Measurements from ENCODE around the gene MCOLN1.

The MCOLN1 gene

DNA sequence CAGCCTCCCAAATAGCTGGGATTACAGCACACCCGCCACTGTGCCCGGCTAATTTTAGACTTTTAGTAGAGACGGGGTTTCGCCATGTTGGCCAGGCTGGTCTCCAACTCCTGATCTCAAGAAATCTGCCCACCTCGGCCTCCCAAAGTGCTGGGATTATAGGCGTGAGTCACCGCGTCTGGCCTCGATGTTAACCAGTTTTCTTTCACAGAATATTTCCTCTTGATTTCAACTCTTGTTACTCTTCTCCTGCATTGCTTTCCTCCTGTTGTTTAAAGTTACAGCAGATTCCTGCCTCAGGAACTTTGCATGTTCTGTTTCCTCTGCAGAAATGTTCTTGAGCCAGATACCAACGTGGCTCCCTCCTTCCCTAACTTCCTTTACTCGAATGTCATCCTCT is 29.9 kb upstream of the MCOLN1 start:
- peak overlapping the region; percentile 23 for H3K4me3 ChIP-seq (ENCODE audit: low read depth, low read length)
- no peak for DNase-seq (ENCODE audit: low read depth)
- no peak for TF ChIP-seq POLR2A (IDR thresholded peaks at IDR 0.05; ENCODE audit: extremely low read depth, insufficient read length)
- TF ChIP-seq, protein P1, sequence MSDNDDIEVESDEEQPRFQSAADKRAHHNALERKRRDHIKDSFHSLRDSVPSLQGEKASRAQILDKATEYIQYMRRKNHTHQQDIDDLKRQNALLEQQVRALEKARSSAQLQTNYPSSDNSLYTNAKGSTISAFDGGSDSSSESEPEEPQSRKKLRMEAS (IDR thresholded peaks at IDR 0.05; ENCODE audit: low read depth, low read length): no peak
- TF ChIP-seq MYC (IDR thresholded peaks at IDR 0.05; ENCODE audit: low read depth, low read length): no peak
- TF ChIP-seq, protein P2, sequence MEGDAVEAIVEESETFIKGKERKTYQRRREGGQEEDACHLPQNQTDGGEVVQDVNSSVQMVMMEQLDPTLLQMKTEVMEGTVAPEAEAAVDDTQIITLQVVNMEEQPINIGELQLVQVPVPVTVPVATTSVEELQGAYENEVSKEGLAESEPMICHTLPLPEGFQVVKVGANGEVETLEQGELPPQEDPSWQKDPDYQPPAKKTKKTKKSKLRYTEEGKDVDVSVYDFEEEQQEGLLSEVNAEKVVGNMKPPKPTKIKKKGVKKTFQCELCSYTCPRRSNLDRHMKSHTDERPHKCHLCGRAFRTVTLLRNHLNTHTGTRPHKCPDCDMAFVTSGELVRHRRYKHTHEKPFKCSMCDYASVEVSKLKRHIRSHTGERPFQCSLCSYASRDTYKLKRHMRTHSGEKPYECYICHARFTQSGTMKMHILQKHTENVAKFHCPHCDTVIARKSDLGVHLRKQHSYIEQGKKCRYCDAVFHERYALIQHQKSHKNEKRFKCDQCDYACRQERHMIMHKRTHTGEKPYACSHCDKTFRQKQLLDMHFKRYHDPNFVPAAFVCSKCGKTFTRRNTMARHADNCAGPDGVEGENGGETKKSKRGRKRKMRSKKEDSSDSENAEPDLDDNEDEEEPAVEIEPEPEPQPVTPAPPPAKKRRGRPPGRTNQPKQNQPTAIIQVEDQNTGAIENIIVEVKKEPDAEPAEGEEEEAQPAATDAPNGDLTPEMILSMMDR (IDR thresholded peaks at IDR 0.05; ENCODE audit: low read depth, low read length): no peak

DNA sequence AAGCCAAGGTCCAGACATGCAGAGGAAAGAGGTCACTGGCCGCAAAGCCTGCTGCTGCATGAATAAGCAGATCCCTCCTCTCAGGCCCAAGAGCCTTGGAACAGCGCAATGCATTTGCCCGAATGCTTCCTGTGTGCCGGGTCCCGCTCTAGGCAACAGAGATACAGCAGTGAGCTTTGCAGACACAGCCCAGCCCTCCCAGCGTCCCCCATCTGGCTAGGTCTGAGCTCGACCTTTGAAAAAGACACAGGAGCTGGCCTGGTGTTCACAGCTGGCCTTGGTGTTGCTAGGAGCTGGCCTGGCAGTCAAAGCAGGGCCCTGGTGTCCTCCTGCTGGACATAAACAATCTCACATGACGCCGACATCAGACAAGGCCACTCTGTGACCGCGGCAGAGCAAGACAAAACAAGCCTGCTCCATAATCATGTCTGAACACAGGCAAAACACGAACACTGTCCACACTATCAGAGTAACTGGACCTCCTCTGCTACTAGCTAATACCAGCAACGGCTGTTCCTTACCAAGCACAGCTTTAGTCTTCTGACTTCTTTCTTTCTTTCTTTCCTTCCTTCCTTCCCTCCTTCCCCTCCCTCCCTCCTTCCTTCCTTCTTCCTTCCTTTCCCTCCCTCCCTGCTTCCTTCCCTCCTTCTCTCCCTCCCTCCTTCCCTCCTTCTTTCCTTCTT is 27.9 kb upstream of the MCOLN1 start:
- no peak for DNase-seq (ENCODE audit: low read depth)
- TF ChIP-seq, protein P1 (IDR thresholded peaks at IDR 0.05; ENCODE audit: low read depth, low read length): no peak
- TF ChIP-seq POLR2A (IDR thresholded peaks at IDR 0.05; ENCODE audit: extremely low read depth, insufficient read length) (no peak), MYC (IDR thresholded peaks at IDR 0.05; ENCODE audit: low read depth, low read length) (no peak)
- TF ChIP-seq, protein P2 (IDR thresholded peaks at IDR 0.05; ENCODE audit: low read depth, low read length): no peak

DNA sequence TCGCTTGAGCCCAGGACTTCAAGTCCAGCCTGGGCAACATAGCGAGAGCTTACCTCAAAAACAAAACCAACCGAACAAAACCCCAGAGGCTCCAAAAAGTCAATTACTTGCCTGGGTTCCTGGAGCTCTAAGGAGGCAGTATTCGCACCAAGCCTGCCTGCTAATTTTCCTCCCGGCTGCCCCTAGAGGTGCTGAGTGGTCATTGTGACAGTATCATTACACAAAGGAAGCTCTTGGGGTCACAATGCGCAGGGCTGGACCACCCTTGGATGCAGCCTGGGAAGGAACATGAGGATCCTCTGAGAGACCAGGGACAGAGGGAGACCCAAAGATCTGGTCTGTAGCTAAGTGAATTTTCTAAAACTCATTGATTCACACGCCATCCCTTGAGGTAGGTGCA is 25.1 kb upstream of the MCOLN1 start:
- no peak overlapping the region for H3K4me3 ChIP-seq (ENCODE audit: low read depth, low read length)
- DNase-seq (ENCODE audit: low read depth): peak; percentile 46
- TF ChIP-seq, protein P1 (IDR thresholded peaks at IDR 0.05; ENCODE audit: low read depth, low read length): no peak
- TF ChIP-seq, protein P2 (IDR thresholded peaks at IDR 0.05; ENCODE audit: low read depth, low read length): peak; percentile 66

More for the DNA sequence above, 27.9 kb upstream of the MCOLN1 start:
- no peak overlapping the region for H3K4me3 ChIP-seq (ENCODE audit: low read depth, low read length)

DNA sequence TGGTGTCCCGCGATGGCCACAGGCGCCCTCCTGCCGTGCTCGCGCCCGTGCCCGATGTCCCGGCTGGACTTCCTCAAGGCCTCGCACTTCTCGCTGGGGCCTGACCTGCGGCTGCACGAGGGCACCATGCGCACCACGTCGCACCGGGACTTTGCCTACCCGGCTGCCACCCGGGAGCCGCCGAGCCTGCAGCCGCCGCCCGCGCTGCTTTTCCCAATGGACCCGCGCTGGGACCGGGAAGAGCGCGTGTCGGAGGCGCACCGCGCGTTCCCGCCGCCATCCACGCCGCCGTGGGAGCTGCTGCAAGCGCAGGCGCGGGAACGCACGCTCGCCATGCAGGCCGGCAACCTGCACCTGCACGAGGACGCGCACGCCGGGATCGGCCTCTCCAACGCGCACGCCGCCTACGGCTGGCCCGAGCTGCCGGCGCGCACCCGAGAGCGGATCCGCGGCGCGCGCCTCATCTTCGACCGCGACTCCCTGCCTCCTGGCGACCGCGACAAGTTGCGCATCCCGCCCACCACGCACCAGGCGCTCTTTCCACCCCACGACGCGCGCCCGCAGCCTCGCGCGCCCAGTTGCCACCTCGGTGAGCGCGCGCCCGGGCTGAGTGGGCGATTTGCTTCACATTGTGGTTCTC is 21.5 kb upstream of the MCOLN1 start:
- TF ChIP-seq, protein P1 (IDR thresholded peaks at IDR 0.05; ENCODE audit: low read depth, low read length): no peak
- H3K4me3 ChIP-seq (ENCODE audit: low read depth, low read length): no peak overlapping the region
- DNase-seq (ENCODE audit: low read depth): no peak

GRCh38 chr19:7502552-7502951 is 19.9 kb upstream of the MCOLN1 start:
- TF ChIP-seq, protein P2 (IDR thresholded peaks at IDR 0.05; ENCODE audit: low read depth, low read length): no peak
- TF ChIP-seq, protein P1 (IDR thresholded peaks at IDR 0.05; ENCODE audit: low read depth, low read length): no peak
- TF ChIP-seq POLR2A (IDR thresholded peaks at IDR 0.05; ENCODE audit: extremely low read depth, insufficient read length) (no peak), MYC (IDR thresholded peaks at IDR 0.05; ENCODE audit: low read depth, low read length) (no peak)
- H3K4me3 ChIP-seq (ENCODE audit: low read depth, low read length): no peak overlapping the region
- no peak for DNase-seq (ENCODE audit: low read depth)

DNA sequence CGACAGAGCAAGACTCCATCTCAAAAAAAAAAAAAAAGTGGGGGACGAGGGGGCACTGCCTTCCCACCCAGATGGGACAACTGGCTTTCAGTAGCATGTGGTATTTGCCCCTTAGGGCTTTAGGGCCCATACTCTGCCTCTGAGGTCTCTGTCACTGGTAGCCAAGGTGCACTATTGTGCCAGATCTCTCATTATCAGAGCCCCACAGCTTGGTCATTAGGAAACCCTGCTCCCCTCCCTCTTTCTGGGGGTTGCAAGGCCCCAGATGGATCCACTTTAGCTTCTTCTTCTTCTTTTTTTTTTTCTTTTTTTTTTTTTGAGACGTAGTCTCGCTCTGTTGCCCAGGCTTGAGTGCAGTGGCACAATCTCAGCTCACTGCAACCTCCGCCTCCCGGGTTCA is 17.7 kb upstream of the MCOLN1 start:
- TF ChIP-seq POLR2A (IDR thresholded peaks at IDR 0.05; ENCODE audit: extremely low read depth, insufficient read length): no peak
- TF ChIP-seq MYC (IDR thresholded peaks at IDR 0.05; ENCODE audit: low read depth, low read length): no peak
- TF ChIP-seq, protein P1 (IDR thresholded peaks at IDR 0.05; ENCODE audit: low read depth, low read length): no peak
- TF ChIP-seq, protein P2 (IDR thresholded peaks at IDR 0.05; ENCODE audit: low read depth, low read length): no peak
- DNase-seq (ENCODE audit: low read depth): no peak

More for the DNA sequence above, 17.7 kb upstream of the MCOLN1 start:
- no peak overlapping the region for H3K4me3 ChIP-seq (ENCODE audit: low read depth, low read length)
